Osteocyte (in vitro differentiated cells): ENCODE results near the gene PIWIL4. TPM values are rescaled to one million over a fixed set of nuclear protein-coding genes. Genes with fewer than 3 reads are reported as not detected.

Experiments
- DNase-seq: peaks from one replicate; pipeline ENCODE4 v3.0.0; 2021; ENCODE audit warnings: mixed read lengths; ENCODE audit not compliant: unreplicated experiment; ENCODE audit errors: extremely low spot score
- H3K27ac Mint-ChIP-seq: one replicate; pipeline ENCODE4 v1.8.0; 2021; ENCODE audit warnings: mild to moderate bottlenecking, mixed read lengths; ENCODE audit not compliant: unreplicated experiment
- H3K27me3 Mint-ChIP-seq: one replicate; pipeline ENCODE4 v1.8.0; 2021; ENCODE audit warnings: mixed read lengths; ENCODE audit not compliant: unreplicated experiment
- H3K36me3 Mint-ChIP-seq: one replicate; pipeline ENCODE4 v1.8.0; 2021; ENCODE audit warnings: mixed read lengths; ENCODE audit not compliant: unreplicated experiment
- H3K4me1 Mint-ChIP-seq: one replicate; pipeline ENCODE4 v1.8.0; 2021; ENCODE audit warnings: mixed read lengths; ENCODE audit not compliant: unreplicated experiment
- H3K4me3 Mint-ChIP-seq: one replicate; pipeline ENCODE4 v1.8.0; 2021; ENCODE audit warnings: mild to moderate bottlenecking, moderate library complexity, mixed read lengths; ENCODE audit not compliant: unreplicated experiment
- H3K9me3 Mint-ChIP-seq: one replicate; pipeline ENCODE4 v1.8.0; 2021; ENCODE audit warnings: mixed read lengths; ENCODE audit not compliant: unreplicated experiment
- CTCF ChIP-seq: fragments of 200-600 bp; sonication (generic); IDR thresholded peaks from 2 replicates; pipeline ENCODE4 v1.5.0; 2021; ENCODE audit warnings: antibody characterized with exemption, mild to moderate bottlenecking, moderate library complexity
- total RNA-seq: library from RNA; stranded (reverse); gene quantifications from 2 replicates; pipeline ENCODE4 v1.2.1, GENCODE V29; 2021

PIWIL4 gene
- total RNA-seq, 1 donor from 2014 or later = 1.2 TPM

GRCh38 chr11:94525546-94526324 lies 41.4 kb upstream of the PIWIL4 start:
- H3K36me3 Mint-ChIP-seq = no peaks in the 10 kb centered on the region
- peak overlapping the region; percentile 28 for H3K27ac Mint-ChIP-seq
- no peak for DNase-seq
- TF ChIP-seq CTCF = no peak
- H3K4me3 Mint-ChIP-seq = no peak overlapping the region
- H3K27me3 Mint-ChIP-seq = no peaks in the 10 kb centered on the region
- no peaks in the 10 kb centered on the region for H3K9me3 Mint-ChIP-seq
- H3K4me1 Mint-ChIP-seq = peaks cover 13% of the 10 kb centered on the region

- no peaks in the 10 kb centered on the region for H3K9me3 Mint-ChIP-seq
- H3K27me3 Mint-ChIP-seq = no peaks in the 10 kb centered on the region
- no peak for TF ChIP-seq CTCF
- no peak for DNase-seq
- H3K4me1 Mint-ChIP-seq = peaks cover 13% of the 10 kb centered on the region
- H3K27ac Mint-ChIP-seq = no peak overlapping the region
- no peak overlapping the region for H3K4me3 Mint-ChIP-seq
- no peaks in the 10 kb centered on the region for H3K36me3 Mint-ChIP-seq
Measured at GRCh38 chr11:94526645-94527438, 40.3 kb upstream of the PIWIL4 start.

GRCh38 chr11:94528551-94528950 lies 38.6 kb upstream of the PIWIL4 start:
- peaks cover 3% of the 10 kb centered on the region for H3K27me3 Mint-ChIP-seq
- no peaks in the 10 kb centered on the region for H3K36me3 Mint-ChIP-seq
- no peak for DNase-seq
- peaks cover 14% of the 10 kb centered on the region for H3K4me1 Mint-ChIP-seq
- no peak for TF ChIP-seq CTCF
- no peak overlapping the region for H3K27ac Mint-ChIP-seq
- no peak overlapping the region for H3K4me3 Mint-ChIP-seq
- H3K9me3 Mint-ChIP-seq = no peaks in the 10 kb centered on the region

- no peaks in the 10 kb centered on the region for H3K9me3 Mint-ChIP-seq
- H3K27me3 Mint-ChIP-seq = peaks cover 3% of the 10 kb centered on the region
- no peak for DNase-seq
- no peak overlapping the region for H3K4me3 Mint-ChIP-seq
- no peak overlapping the region for H3K27ac Mint-ChIP-seq
- peaks cover 15% of the 10 kb centered on the region for H3K4me1 Mint-ChIP-seq
- no peaks in the 10 kb centered on the region for H3K36me3 Mint-ChIP-seq
- TF ChIP-seq CTCF = no peak
Measured at GRCh38 chr11:94532211-94532610, 35.0 kb upstream of the PIWIL4 start.

GRCh38 chr11:94533206-94533605 lies 34.0 kb upstream of the PIWIL4 start:
- no peak for TF ChIP-seq CTCF
- H3K36me3 Mint-ChIP-seq = no peaks in the 10 kb centered on the region
- no peaks in the 10 kb centered on the region for H3K9me3 Mint-ChIP-seq
- no peak overlapping the region for H3K27ac Mint-ChIP-seq
- no peak for DNase-seq
- peaks cover 21% of the 10 kb centered on the region for H3K4me1 Mint-ChIP-seq
- H3K27me3 Mint-ChIP-seq = peaks cover 3% of the 10 kb centered on the region
- no peak overlapping the region for H3K4me3 Mint-ChIP-seq
